HG03378 (cell line): ENCODE results near the gene HIRA.

Experiments used
- ATAC-seq: cut with Tn5 transposase; IDR thresholded peaks from one replicate; pipeline ENCODE4 v1.9.1; 2021; ENCODE audit warnings: mild to moderate bottlenecking, moderate library complexity; ENCODE audit not compliant: unreplicated experiment

HIRA gene

GRCh38 chr22:19411690-19412045 lies 19.9 kb downstream of the HIRA start:
- ATAC-seq = no peak

- no peak for ATAC-seq
Observed at GRCh38 chr22:19410941-19411689, 20.4 kb downstream of the HIRA start.

GRCh38 chr22:19407649-19408606 lies 23.6 kb downstream of the HIRA start:
- ATAC-seq = no peak

- ATAC-seq = no peak
Observed at GRCh38 chr22:19406846-19407245, 24.7 kb downstream of the HIRA start.

- no peak for ATAC-seq
Observed at GRCh38 chr22:19406281-19406811, 25.2 kb downstream of the HIRA start.

GRCh38 chr22:19405652-19406051 lies 25.9 kb downstream of the HIRA start:
- no peak for ATAC-seq

GRCh38 chr22:19405133-19405532 lies 26.4 kb downstream of the HIRA start:
- no peak for ATAC-seq

- ATAC-seq = no peak
Observed at GRCh38 chr22:19404676-19405075, 26.9 kb downstream of the HIRA start.

- no peak for ATAC-seq
Observed at GRCh38 chr22:19402642-19403191, 28.8 kb downstream of the HIRA start.

GRCh38 chr22:19401483-19401882 lies 30.1 kb downstream of the HIRA start:
- no peak for ATAC-seq

- ATAC-seq = no peak
Observed at GRCh38 chr22:19400881-19401280, 30.7 kb downstream of the HIRA start.

GRCh38 chr22:19398652-19399051 lies 32.9 kb downstream of the HIRA start:
- ATAC-seq = no peak

- ATAC-seq = no peak
Observed at GRCh38 chr22:19398206-19398605, 33.3 kb downstream of the HIRA start.

GRCh38 chr22:19397734-19398104 lies 33.8 kb downstream of the HIRA start:
- no peak for ATAC-seq

- ATAC-seq = no peak
Observed at GRCh38 chr22:19396934-19397733, 34.4 kb downstream of the HIRA start.

- ATAC-seq = no peak
Observed at GRCh38 chr22:19396561-19396933, 35.0 kb downstream of the HIRA start.

GRCh38 chr22:19395276-19395675 lies 36.3 kb downstream of the HIRA start:
- ATAC-seq = no peak

- ATAC-seq = no peak
Observed at GRCh38 chr22:19394274-19395050, 37.1 kb downstream of the HIRA start.

- ATAC-seq = no peak
Observed at GRCh38 chr22:19393704-19394103, 37.8 kb downstream of the HIRA start.

GRCh38 chr22:19387575-19387974 lies 44.0 kb downstream of the HIRA start:
- ATAC-seq = no peak
